CD4-positive, alpha-beta T cell (primary cell): ENCODE data around the gene PPIP5K1. TPM values are rescaled to one million over a fixed set of nuclear protein-coding genes. Genes with fewer than 3 reads are reported as not detected.

Source experiments
- ATAC-seq: fragments of 200-7000 bp; cut with Tn5 transposase; one replicate; pipeline ENCODE4 v1.10.0; 2022; ENCODE audit warnings: mild to moderate bottlenecking; ENCODE audit not compliant: poor library complexity
- CTCF ChIA-PET: fragments of 350-600 bp; sonication (Branson Sonifier 250); formaldehyde crosslinking; loops from one replicate; lab custom pipeline; 2021; ENCODE audit warnings: antibody characterized with exemption, inconsistent platforms; lab: Charles Lee
- POLR2A ChIA-PET: fragments of 350-600 bp; sonication (Branson Sonifier 250); formaldehyde crosslinking; loops from one replicate; lab custom pipeline; 2021; ENCODE audit warnings: antibody characterized with exemption, inconsistent platforms; lab: Charles Lee
- DNase-seq, 14 experiments: peaks; one replicate each; pipeline ENCODE4 v3.0.0-alpha.2; 2013 to 2020; ENCODE audit warnings: mixed read lengths in 2 of 14
- H3K27ac ChIP-seq, 2 donors: one replicate each; pipeline versions ENCODE4 v1.5.1 to v1.7.0; 2013; ENCODE audit warnings: low read length in 2 of 2, low read depth in 1 of 2, mild to moderate bottlenecking in 1 of 2
- H3K27me3 ChIP-seq, 2 experiments: 1 replicate in 1 of 2; 2 replicates in 1 of 2; pipeline versions ENCODE4 v1.6.1 to v1.7.0; 2013; ENCODE audit warnings: low read length in 2 of 2, control low read depth in 1 of 2, mild to moderate bottlenecking in 1 of 2, moderate library complexity in 1 of 2; ENCODE audit not compliant: insufficient read depth in 2 of 2, control insufficient read depth in 1 of 2
- H3K36me3 ChIP-seq: one replicate; pipeline ENCODE4 v1.6.1; 2013; ENCODE audit warnings: low read length, control low read depth; ENCODE audit not compliant: insufficient read depth
- H3K4me1 ChIP-seq: one replicate; pipeline ENCODE4 v1.6.1; 2013; ENCODE audit warnings: low read length, control low read depth; ENCODE audit not compliant: insufficient read depth
- H3K4me3 ChIP-seq: one replicate; pipeline ENCODE4 v1.5.1; 2013; ENCODE audit warnings: mild to moderate bottlenecking, low read length, moderate library complexity
- H3K9me3 ChIP-seq, 2 experiments: 1 replicate in 1 of 2; 2 replicates in 1 of 2; pipeline versions ENCODE4 v1.6.1 to v1.7.0; 2013; ENCODE audit warnings: low read length in 2 of 2, mild to moderate bottlenecking in 2 of 2, control low read depth in 1 of 2, moderate library complexity in 1 of 2; ENCODE audit not compliant: control insufficient read depth in 1 of 2, insufficient read depth in 1 of 2
- H3K27ac Mint-ChIP-seq: one replicate; pipeline ENCODE4 v1.8.0; 2020; ENCODE audit warnings: mixed read lengths
- H3K27me3 Mint-ChIP-seq: one replicate; pipeline ENCODE4 v1.8.0; 2021; ENCODE audit warnings: mixed read lengths
- H3K36me3 Mint-ChIP-seq: one replicate; pipeline ENCODE4 v1.8.0; 2021; ENCODE audit warnings: low read depth, mixed read lengths
- H3K4me1 Mint-ChIP-seq: one replicate; pipeline ENCODE4 v1.8.0; 2021; ENCODE audit warnings: low read depth, mixed read lengths
- H3K4me3 Mint-ChIP-seq: one replicate; pipeline ENCODE4 v1.8.0; 2020; ENCODE audit warnings: mild to moderate bottlenecking, mixed read lengths
- H3K9me3 Mint-ChIP-seq: one replicate; pipeline ENCODE4 v1.8.0; 2020; ENCODE audit warnings: mixed read lengths
- CTCF ChIP-seq: fragments of 200-600 bp; IDR thresholded peaks from one replicate; pipeline ENCODE4 v1.8.0; 2022; ENCODE audit warnings: antibody characterized with exemption, mild to moderate bottlenecking
- intact Hi-C, 2 experiments: fragments of 100-400 bp; cut with DNase I in 1 of 2; cut with micrococcal nuclease in 1 of 2; formaldehyde crosslinking; loops; one replicate each; pipeline versions ENCODE4 v1.15.1 to v1.9.0; 2023 to 2025; cut with DNase I, micrococcal nuclease
- total RNA-seq, 174 experiments: library from RNA in 2 of 174; stranded (reverse) in 2 of 174; gene quantifications; one replicate each; pipeline ENCODE4 v1.2.3 and lab custom pipeline; 2021 to 2026

The PPIP5K1 gene
- total RNA-seq, 2 experiments from 2014 or later, result 16.9 to 23.8 TPM

- intact Hi-C loops, result no loop called here
- H3K9me3 Mint-ChIP-seq, result no peaks in the 10 kb centered on the region
- H3K4me3 ChIP-seq, result no peak overlapping the region
- DNase-seq, result no peak
- peaks cover 67% of the 10 kb centered on the region for H3K36me3 Mint-ChIP-seq
- no peaks in the 10 kb centered on the region for H3K27me3 Mint-ChIP-seq
- POLR2A ChIA-PET, result interaction anchor here (2.4 kb wide), 1 partner anchor 23 kb away, joined by 7 read pairs; no protein-coding TSS in a partner anchor
- H3K9me3 ChIP-seq, result no peaks in the 10 kb centered on the region
- H3K4me3 Mint-ChIP-seq, result no peak overlapping the region
- ATAC-seq, result no peak
- TF ChIP-seq CTCF, result no peak
- H3K36me3 ChIP-seq, result peaks cover 17% of the 10 kb centered on the region
- no peak overlapping the region for H3K27ac ChIP-seq
- peaks cover 44% of the 10 kb centered on the region for H3K4me1 Mint-ChIP-seq
- CTCF ChIA-PET, result interaction anchor here (1.2 kb wide), 1 partner anchor 27 kb away, joined by 5 read pairs; no protein-coding TSS in a partner anchor
- no peak overlapping the region for H3K27ac Mint-ChIP-seq
- no peaks in the 10 kb centered on the region for H3K27me3 ChIP-seq
- H3K4me1 ChIP-seq, result peaks cover 7% of the 10 kb centered on the region
Observed at GRCh38 chr15:43487271-43487895, 102.6 kb downstream of the PPIP5K1 start.

GRCh38 chr15:43484455-43484854 lies 105.6 kb downstream of the PPIP5K1 start:
- Mint-ChIP-seq H3K9me3 (no peaks in the 10 kb centered on the region), H3K27ac (no peak overlapping the region), H3K27me3 (no peaks in the 10 kb centered on the region), H3K4me3 (no peak overlapping the region), H3K4me1 (peaks cover 27% of the 10 kb centered on the region), H3K36me3 (peaks cover 60% of the 10 kb centered on the region)
- ChIA-PET POLR2A (interaction anchor here (0.9 to 1.1 kb wide), 2 partner anchors 27 kb away, joined by 3 to 5 read pairs; no protein-coding TSS in a partner anchor), CTCF (interaction anchor here (0.6 to 1.2 kb wide), 2 partner anchors 29 to 30 kb away, joined by 3 to 15 read pairs; no protein-coding TSS in a partner anchor)
- ATAC-seq (no peak), DNase-seq (no peak)
- no peak overlapping the region for H3K4me3 ChIP-seq
- peaks cover 3% of the 10 kb centered on the region for H3K4me1 ChIP-seq
- no peaks in the 10 kb centered on the region for H3K27me3 ChIP-seq
- H3K36me3 ChIP-seq, result peaks cover 25% of the 10 kb centered on the region
- no peaks in the 10 kb centered on the region for H3K9me3 ChIP-seq
- intact Hi-C loops, result loop anchor here in 1 of 2 experiments (2.0 kb wide), 1 partner anchor 30 kb away; no protein-coding TSS in a partner anchor
- H3K27ac ChIP-seq, result no peak overlapping the region
- TF ChIP-seq CTCF, result no peak

Other genes starting within 250 kb of the PPIP5K1 start
- gene ZSCAN29, start 219.2 kb downstream of the PPIP5K1 start, total RNA-seq, result 1 to 10 TPM; 7.1 to 7.4 TPM
- 1 to 10 TPM; 4.1 to 5.9 TPM for gene TUBGCP4, start 219.1 kb downstream of the PPIP5K1 start, total RNA-seq
- gene TP53BP1, start 97.1 kb downstream of the PPIP5K1 start, total RNA-seq, result 10 to 100 TPM; 43.0 to 44.6 TPM
- gene MAP1A, start 72.6 kb downstream of the PPIP5K1 start, total RNA-seq, result 1 to 10 TPM; 1.2 to 1.5 TPM
- not detected for gene CKMT1B, start 3.8 kb upstream of the PPIP5K1 start, total RNA-seq
- 1 to 10 TPM; 1.7 to 2.1 TPM for gene STRC, start 28.6 kb upstream of the PPIP5K1 start, total RNA-seq
- gene CATSPER2, start 58.6 kb upstream of the PPIP5K1 start, total RNA-seq, result 1 to 10 TPM; 3.0 to 4.1 TPM
- gene CKMT1A, start 103.7 kb upstream of the PPIP5K1 start, total RNA-seq, result not detected
- gene PDIA3, start 156.2 kb upstream of the PPIP5K1 start, total RNA-seq, result 100 to 1,000 TPM; 179 to 200 TPM
- 1 to 10 TPM; 1.1 to 2.3 TPM for gene ELL3, start 186.8 kb upstream of the PPIP5K1 start, total RNA-seq
- gene SERF2, start 202.1 kb upstream of the PPIP5K1 start, total RNA-seq, result 100 to 1,000 TPM; 319 to 323 TPM
- under 1 TPM in 1 of 2 experiments, not detected in 1; 0.36 TPM for gene SERINC4, start 210.0 kb upstream of the PPIP5K1 start, total RNA-seq
- 10 to 100 TPM; 17.6 to 18.5 TPM for gene HYPK, start 210.4 kb upstream of the PPIP5K1 start, total RNA-seq
- 10 to 100 TPM in 1 of 2 experiments, 1 to 10 TPM in 1; 9.4 to 10.6 TPM for gene MFAP1, start 234.5 kb upstream of the PPIP5K1 start, total RNA-seq
- gene WDR76, start 236.8 kb upstream of the PPIP5K1 start, total RNA-seq, result 1 to 10 TPM; 7.0 to 8.6 TPM